NB4 (cell line): ENCODE results near the gene ARHGAP12.

Experiments used
- POLR2A ChIP-seq: IDR thresholded peaks from 2 replicates; pipeline ENCODE4 v1.6.1; 2011; ENCODE audit warnings: mild to moderate bottlenecking; ENCODE audit not compliant: insufficient read length; ENCODE audit errors: extremely low read depth
- TF ChIP-seq, protein P1 (sequence below): IDR thresholded peaks from one replicate; pipeline ENCODE4 v1.5.1; 2012; ENCODE audit warnings: low read depth, low read length

DNA sequence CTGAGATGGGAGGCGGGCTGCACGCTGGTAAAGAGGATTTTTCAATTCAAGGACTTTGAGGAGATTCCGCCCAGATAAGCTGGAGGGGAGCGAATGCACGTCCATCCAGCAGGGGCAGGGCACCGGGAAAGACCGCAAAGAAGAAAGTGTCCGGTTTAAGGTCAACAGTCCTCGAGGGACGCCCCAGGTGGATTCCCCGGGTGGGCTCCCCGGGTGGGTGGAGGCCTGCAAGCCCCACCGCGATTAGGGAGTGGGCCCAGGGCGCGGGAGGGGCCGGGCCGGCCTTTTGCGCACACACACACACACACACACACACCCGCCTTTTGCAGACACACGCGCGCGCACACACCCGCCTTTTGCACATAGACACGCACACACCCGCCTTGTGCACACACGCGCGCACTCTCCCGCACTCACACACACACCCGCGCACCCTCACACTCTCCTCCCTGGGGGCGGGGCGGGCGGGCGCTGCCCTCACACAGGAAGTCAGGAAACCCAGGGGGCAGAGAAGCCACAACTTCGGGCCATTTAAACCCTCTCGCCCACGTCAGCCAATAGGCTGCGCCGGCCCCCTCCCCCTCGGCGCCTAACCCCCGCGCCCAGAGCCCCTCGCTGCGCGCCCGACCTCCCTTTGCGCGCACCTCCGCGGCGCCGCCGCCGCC lies 615 bp downstream of the ARHGAP12 start:
- TF ChIP-seq, protein P1, sequence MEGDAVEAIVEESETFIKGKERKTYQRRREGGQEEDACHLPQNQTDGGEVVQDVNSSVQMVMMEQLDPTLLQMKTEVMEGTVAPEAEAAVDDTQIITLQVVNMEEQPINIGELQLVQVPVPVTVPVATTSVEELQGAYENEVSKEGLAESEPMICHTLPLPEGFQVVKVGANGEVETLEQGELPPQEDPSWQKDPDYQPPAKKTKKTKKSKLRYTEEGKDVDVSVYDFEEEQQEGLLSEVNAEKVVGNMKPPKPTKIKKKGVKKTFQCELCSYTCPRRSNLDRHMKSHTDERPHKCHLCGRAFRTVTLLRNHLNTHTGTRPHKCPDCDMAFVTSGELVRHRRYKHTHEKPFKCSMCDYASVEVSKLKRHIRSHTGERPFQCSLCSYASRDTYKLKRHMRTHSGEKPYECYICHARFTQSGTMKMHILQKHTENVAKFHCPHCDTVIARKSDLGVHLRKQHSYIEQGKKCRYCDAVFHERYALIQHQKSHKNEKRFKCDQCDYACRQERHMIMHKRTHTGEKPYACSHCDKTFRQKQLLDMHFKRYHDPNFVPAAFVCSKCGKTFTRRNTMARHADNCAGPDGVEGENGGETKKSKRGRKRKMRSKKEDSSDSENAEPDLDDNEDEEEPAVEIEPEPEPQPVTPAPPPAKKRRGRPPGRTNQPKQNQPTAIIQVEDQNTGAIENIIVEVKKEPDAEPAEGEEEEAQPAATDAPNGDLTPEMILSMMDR: no peak
- no peak for TF ChIP-seq POLR2A
